H54 (cell line): ENCODE results near the gene AMBN.
"Not testable (repeated sequence)": the region's sequence is repeated elsewhere in the genome, so short reads cannot be mapped to it uniquely, and the experiment has no call there.

Source experiments
- DNase-seq: peaks from one replicate; pipeline ENCODE4 v3.0.0; 2011; ENCODE audit warnings: low spot score, mixed read lengths; ENCODE audit not compliant: insufficient read length
- FAIRE-seq: peaks from 3 replicates; lab custom pipeline; 2011; peaks lifted over from hg19 to GRCh38; lab: Jason Lieb, UNC
- POLR2A ChIP-seq: IDR thresholded peaks from 2 replicates; pipeline ENCODE4 v1.6.1; 2011; ENCODE audit warnings: low read depth, mild to moderate bottlenecking, low read length

The AMBN gene

GRCh38 chr4:70624226-70624793 is 32.3 kb downstream of the AMBN start:
- FAIRE-seq (no peak), DNase-seq (no peak)
- no peak for TF ChIP-seq POLR2A

- DNase-seq (no peak), FAIRE-seq (no peak)
- no peak for TF ChIP-seq POLR2A
Measured at GRCh38 chr4:70627620-70628019, 35.6 kb downstream of the AMBN start.

- DNase-seq (no peak), FAIRE-seq (no peak)
- TF ChIP-seq POLR2A = no peak
Measured at GRCh38 chr4:70628444-70628843, 36.4 kb downstream of the AMBN start, which contains the start of gene ENAM. ENAM (plus strand) TSS chr4:70628744; CDS start chr4:70629501, 757 bp downstream.

- no peak for DNase-seq
- FAIRE-seq = no peak
- no peak for TF ChIP-seq POLR2A
Measured at GRCh38 chr4:70629469-70630090, 37.5 kb downstream of the AMBN start.

- no peak for TF ChIP-seq POLR2A
- FAIRE-seq (no peak), DNase-seq (no peak)
Measured at GRCh38 chr4:70630162-70630561, 38.1 kb downstream of the AMBN start.

- TF ChIP-seq POLR2A = no peak
- no peak for DNase-seq
- no peak for FAIRE-seq
Measured at GRCh38 chr4:70632028-70632427, 40.0 kb downstream of the AMBN start.

GRCh38 chr4:70634482-70634881 is 42.4 kb downstream of the AMBN start:
- DNase-seq (no peak), FAIRE-seq (no peak)
- no peak for TF ChIP-seq POLR2A

- FAIRE-seq (no peak), DNase-seq (no peak)
- TF ChIP-seq POLR2A = no peak
Measured at GRCh38 chr4:70637239-70637913, 45.3 kb downstream of the AMBN start.

GRCh38 chr4:70640192-70640591 is 48.1 kb downstream of the AMBN start:
- no peak for TF ChIP-seq POLR2A
- FAIRE-seq (no peak), DNase-seq (no peak)

GRCh38 chr4:70650741-70651140 is 58.7 kb downstream of the AMBN start:
- not testable (repeated sequence) for FAIRE-seq, DNase-seq

GRCh38 chr4:70651864-70652506 is 59.9 kb downstream of the AMBN start:
- no peak for DNase-seq
- TF ChIP-seq POLR2A = no peak
- peak; percentile 74 for FAIRE-seq

- DNase-seq = no peak
- FAIRE-seq = no peak
- TF ChIP-seq POLR2A = no peak
Measured at GRCh38 chr4:70654605-70655011, 62.6 kb downstream of the AMBN start.
